Measurements from ENCODE around the gene RAF1.

DNA sequence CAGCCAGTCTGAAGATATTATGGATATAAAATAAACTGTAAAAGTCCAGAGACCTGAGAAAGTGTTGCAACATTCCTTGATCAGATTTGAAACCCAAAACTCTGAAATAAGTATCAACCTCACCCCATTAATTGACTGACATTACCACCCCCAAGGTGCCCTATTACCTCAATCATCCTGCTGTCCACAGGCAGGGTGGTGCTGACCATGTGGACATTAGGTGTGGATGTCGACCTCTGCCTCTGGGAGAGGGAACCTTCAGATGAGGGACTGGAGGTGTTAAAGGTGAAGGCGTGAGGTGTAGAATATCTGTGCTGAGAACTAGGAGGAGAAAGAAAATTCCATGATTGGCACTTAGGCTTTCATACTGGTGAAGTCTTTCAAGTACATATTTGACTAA is 59.9 kb downstream of the RAF1 start:
- no peak for TF ChIP-seq CBFB (CRISPR knock-in tag; IDR thresholded peaks at IDR 0.05; ENCODE audit: low read depth)
- TF ChIP-seq NFATC4 (CRISPR knock-in tag; IDR thresholded peaks at IDR 0.05) = no peak
- no peak for TF ChIP-seq ETV6 (CRISPR knock-in tag; IDR thresholded peaks at IDR 0.05)
- no peak for TF ChIP-seq TP53 (CRISPR knock-in tag; IDR thresholded peaks at IDR 0.05)
- no peak for TF ChIP-seq JUN (CRISPR knock-in tag; IDR thresholded peaks at IDR 0.05)
- TF ChIP-seq, protein P1, sequence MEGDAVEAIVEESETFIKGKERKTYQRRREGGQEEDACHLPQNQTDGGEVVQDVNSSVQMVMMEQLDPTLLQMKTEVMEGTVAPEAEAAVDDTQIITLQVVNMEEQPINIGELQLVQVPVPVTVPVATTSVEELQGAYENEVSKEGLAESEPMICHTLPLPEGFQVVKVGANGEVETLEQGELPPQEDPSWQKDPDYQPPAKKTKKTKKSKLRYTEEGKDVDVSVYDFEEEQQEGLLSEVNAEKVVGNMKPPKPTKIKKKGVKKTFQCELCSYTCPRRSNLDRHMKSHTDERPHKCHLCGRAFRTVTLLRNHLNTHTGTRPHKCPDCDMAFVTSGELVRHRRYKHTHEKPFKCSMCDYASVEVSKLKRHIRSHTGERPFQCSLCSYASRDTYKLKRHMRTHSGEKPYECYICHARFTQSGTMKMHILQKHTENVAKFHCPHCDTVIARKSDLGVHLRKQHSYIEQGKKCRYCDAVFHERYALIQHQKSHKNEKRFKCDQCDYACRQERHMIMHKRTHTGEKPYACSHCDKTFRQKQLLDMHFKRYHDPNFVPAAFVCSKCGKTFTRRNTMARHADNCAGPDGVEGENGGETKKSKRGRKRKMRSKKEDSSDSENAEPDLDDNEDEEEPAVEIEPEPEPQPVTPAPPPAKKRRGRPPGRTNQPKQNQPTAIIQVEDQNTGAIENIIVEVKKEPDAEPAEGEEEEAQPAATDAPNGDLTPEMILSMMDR (IDR thresholded peaks at IDR 0.05) = no peak
